ENCODE results near the gene PITX3. TPM values are rescaled to one million over a fixed set of nuclear protein-coding genes. Genes with fewer than 3 reads are reported as not detected.
A peak's percentile ranks its signal among the peaks of the same experiment; 100 is the strongest.
"Not testable (repeated sequence)": the region's sequence is repeated elsewhere in the genome, so short reads cannot be mapped to it uniquely, and the experiment has no call there.

PITX3 gene
- total and polyA plus RNA-seq, 2 donors: 0.08 to 0.32 TPM

GRCh38 chr10:102230264-102230860, 10.9 kb downstream of the PITX3 start:
- Histone ChIP-seq H3K4me3 (ENCODE audit: low read depth, low read length) (peak overlapping the region; percentile 35), H3K4me1 (ENCODE audit: insufficient read depth) (no peaks in the 10 kb centered on the region), H3K27ac (ENCODE audit: low read depth) (no peak overlapping the region), H3K36me3 (ENCODE audit: insufficient read depth) (no peaks in the 10 kb centered on the region)
- WGBS: under 1% methylated on average over 50 of the region's 50 CpGs
- no peak for DNase-seq (ENCODE audit: extremely low spot score)

DNA sequence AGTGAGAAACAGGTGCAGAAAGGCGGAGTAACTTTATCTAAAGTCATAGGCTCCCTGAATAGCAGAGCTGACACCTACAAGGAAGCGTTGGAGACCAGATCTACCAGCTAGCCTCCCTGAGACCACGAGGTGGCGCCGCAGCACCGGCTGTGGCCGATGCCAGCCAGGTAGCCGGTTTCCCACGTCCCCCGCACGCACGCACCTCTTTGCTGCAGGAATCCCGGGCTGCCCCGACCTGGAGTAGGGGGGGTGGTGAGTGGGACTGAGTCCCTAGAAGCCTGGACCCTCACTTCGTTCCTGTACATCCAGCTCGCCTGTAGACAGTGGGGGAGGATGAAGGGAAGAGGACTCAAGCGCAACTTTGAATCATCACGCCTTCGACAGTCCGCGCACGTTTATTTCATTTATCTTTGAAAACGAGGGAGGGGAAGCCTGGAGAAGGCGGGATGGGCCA, 11.5 kb downstream of the PITX3 start:
- H3K27ac ChIP-seq (ENCODE audit: low read depth): no peak overlapping the region
- peak overlapping the region; percentile 35 for H3K4me3 ChIP-seq (ENCODE audit: low read depth, low read length)
- no peaks in the 10 kb centered on the region for H3K4me1 ChIP-seq (ENCODE audit: insufficient read depth)
- no peaks in the 10 kb centered on the region for H3K36me3 ChIP-seq (ENCODE audit: insufficient read depth)
- WGBS: under 1% methylated on average over 24 of the region's 24 CpGs
- peak; percentile 59 for DNase-seq (ENCODE audit: extremely low spot score)

DNA sequence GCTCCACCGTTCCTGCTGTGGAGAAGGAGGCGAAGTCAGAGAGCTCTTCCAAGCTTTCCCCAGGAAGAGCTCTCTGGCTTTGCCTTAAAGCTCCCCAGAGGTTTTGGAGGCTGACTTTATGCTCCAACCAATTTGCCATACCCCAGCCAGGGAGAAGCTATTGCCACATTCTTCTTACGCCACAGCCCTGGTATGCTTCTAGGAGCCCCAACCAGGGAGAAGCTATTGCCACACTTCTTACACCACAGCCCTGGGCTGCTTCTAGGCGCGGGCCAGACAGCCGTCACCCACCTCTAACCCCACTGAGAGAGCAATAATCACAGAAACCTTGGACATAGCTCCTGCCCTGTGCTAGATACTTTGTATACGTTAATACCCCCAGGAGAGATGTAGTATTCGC, 14.3 kb downstream of the PITX3 start:
- Histone ChIP-seq H3K27ac (ENCODE audit: low read depth) (no peak overlapping the region), H3K4me1 (ENCODE audit: insufficient read depth) (no peaks in the 10 kb centered on the region), H3K4me3 (ENCODE audit: low read depth, low read length) (no peak overlapping the region), H3K36me3 (ENCODE audit: insufficient read depth) (no peaks in the 10 kb centered on the region)
- no peak for DNase-seq (ENCODE audit: extremely low spot score)
- 69% methylated on average over 8 of the region's 8 CpGs for WGBS

DNA sequence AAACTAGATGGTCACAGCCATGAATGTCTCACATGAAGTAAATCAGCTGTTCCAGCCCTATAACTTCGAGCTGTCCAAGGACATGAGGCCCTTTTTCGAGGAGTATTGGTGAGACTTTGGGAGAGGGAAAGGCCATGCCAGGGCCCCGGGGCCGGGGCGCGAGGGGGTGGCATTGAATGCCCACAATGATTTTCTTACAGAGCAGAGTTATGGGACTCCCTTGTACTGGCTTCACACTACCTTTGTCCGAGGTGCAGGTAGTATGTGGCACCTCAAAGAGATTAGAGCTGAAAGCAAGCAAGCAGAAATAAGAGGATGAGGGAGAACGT, 14.8 kb downstream of the PITX3 start:
- Histone ChIP-seq H3K27ac (ENCODE audit: low read depth) (no peak overlapping the region), H3K4me3 (ENCODE audit: low read depth, low read length) (no peak overlapping the region), H3K4me1 (ENCODE audit: insufficient read depth) (no peaks in the 10 kb centered on the region), H3K36me3 (ENCODE audit: insufficient read depth) (no peaks in the 10 kb centered on the region)
- no peak for DNase-seq (ENCODE audit: extremely low spot score)
- WGBS: 65% methylated on average over 8 of the region's 8 CpGs

DNA sequence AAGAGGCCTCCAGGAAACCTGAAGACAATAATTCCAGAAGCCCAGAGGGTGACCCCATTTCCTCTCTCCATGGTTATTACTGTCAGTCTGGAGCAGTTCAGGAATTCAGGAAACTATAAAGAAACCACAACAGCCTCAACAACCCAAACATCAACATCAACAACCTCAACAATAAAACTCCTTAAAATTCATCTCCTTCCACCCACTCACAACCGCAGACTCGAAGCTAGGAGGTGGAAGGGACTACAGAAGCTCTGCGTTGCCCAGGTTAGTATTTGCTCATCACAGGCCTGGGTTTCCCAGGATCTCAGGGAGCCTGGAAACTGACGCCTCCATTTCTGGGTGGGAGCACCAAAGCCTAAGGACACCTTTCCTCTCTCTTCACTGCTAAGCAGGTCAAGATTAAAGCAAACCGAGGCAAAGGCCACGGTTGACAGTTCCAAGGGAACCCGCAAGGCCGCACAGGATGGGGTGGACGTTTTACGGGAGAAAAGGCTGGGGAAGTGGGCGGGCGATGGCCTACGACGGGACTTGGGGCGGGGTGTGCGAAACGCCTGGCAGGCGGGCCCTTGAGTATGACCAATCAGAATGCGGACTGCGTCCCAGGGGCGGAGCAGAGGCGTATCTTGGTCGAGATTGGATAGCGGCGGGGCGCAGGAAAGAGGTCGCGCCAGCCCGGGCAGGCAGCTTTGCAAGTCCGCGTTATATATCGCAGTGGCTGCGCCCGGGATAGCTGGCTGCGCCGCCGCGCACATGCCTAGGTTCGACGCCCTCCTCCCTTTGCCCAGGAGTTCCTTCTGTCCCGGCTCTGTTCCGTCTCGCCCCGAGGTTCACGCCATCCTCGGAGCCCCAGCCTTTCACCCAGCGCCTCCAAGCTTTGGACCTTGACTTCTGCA, 15.4 kb downstream of the PITX3 start, which contains the start of gene ELOVL3:
Gene ELOVL3, plus strand, starts transcription at position 654 of the 896 bp plus-strand sequence. CDS start 250 bp downstream, outside the sequence.
- DNase-seq (ENCODE audit: extremely low spot score): peak; percentile 82
- Histone ChIP-seq H3K4me1 (ENCODE audit: insufficient read depth) (no peaks in the 10 kb centered on the region), H3K36me3 (ENCODE audit: insufficient read depth) (no peaks in the 10 kb centered on the region), H3K4me3 (ENCODE audit: low read depth, low read length) (no peak within 1 kb of the TSS), H3K27ac (ENCODE audit: low read depth) (peak within 1 kb of the TSS; percentile 53)
- WGBS: 6% methylated on average over 47 of the region's 47 CpGs

- Histone ChIP-seq H3K36me3 (ENCODE audit: insufficient read depth) (no peaks in the 10 kb centered on the region), H3K4me1 (ENCODE audit: insufficient read depth) (no peaks in the 10 kb centered on the region), H3K4me3 (ENCODE audit: low read depth, low read length) (no peak overlapping the region), H3K27ac (ENCODE audit: low read depth) (no peak overlapping the region)
- WGBS: 83% methylated on average over 5 of the region's 5 CpGs
- no peak for DNase-seq (ENCODE audit: extremely low spot score)
Observed at GRCh38 chr10:102222797-102223196, 18.5 kb downstream of the PITX3 start.

GRCh38 chr10:102220612-102221011, 20.7 kb downstream of the PITX3 start:
- no peak for DNase-seq (ENCODE audit: extremely low spot score)
- no peak overlapping the region for H3K27ac ChIP-seq (ENCODE audit: low read depth)

DNA sequence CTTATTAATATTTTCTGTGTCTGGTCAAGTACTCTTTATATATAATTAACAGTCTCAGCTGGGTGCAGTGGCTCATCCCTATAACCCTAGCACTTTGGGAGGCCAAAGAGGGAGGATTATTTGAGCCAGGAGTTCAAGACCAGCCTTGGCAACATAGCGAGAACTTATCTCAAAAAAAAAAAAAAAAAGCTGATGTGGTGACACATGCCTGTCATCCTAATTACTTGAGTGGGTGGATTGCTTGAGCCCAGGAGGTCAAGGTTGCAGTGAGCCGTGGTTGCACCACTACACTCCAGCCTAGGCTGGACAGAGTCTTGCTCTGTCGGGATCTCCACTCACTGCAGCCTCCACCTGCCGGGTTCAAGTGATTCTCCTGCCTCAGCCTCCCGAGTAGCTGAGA, 21.9 kb downstream of the PITX3 start:
- DNase-seq (ENCODE audit: extremely low spot score): no peak
- no peaks in the 10 kb centered on the region for H3K36me3 ChIP-seq (ENCODE audit: insufficient read depth)
- H3K27ac ChIP-seq (ENCODE audit: low read depth): no peak overlapping the region
- no peaks in the 10 kb centered on the region for H3K4me1 ChIP-seq (ENCODE audit: insufficient read depth)
- H3K4me3 ChIP-seq (ENCODE audit: low read depth, low read length): no peak overlapping the region
- WGBS: 84% methylated on average over 5 of the region's 5 CpGs

More at GRCh38 chr10:102220612-102221011, 20.7 kb downstream of the PITX3 start:
- no peak overlapping the region for H3K4me3 ChIP-seq (ENCODE audit: low read depth, low read length)
- H3K4me1 ChIP-seq (ENCODE audit: insufficient read depth): no peaks in the 10 kb centered on the region
- H3K36me3 ChIP-seq (ENCODE audit: insufficient read depth): no peaks in the 10 kb centered on the region

DNA sequence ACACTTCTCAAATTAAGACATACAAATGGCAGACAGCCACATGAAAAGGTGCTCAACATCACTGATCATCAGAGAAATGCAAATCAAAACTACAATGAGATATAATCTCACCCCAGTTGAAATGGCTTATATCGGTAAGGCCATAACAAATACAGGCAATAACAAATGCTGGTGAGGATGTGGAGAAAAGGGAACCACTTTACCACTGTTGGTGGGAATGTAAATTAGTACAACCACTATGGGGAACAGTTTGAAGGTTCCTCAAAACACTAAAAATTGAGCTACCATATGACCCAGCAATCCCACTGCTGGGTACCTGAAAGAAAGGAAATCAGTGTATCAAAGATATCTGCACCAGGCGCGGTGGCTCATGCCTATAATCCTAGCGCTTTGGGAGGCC, 27.7 kb downstream of the PITX3 start:
- not testable (repeated sequence) for H3K36me3 ChIP-seq (ENCODE audit: insufficient read depth); H3K27ac ChIP-seq (ENCODE audit: low read depth); DNase-seq (ENCODE audit: extremely low spot score); H3K4me1 ChIP-seq (ENCODE audit: insufficient read depth); H3K4me3 ChIP-seq (ENCODE audit: low read depth, low read length)
- WGBS: 65% methylated on average over 4 of the region's 4 CpGs

- 89% methylated on average over 3 of the region's 3 CpGs for WGBS
- H3K36me3 ChIP-seq (ENCODE audit: insufficient read depth): no peaks in the 10 kb centered on the region
- DNase-seq (ENCODE audit: extremely low spot score): no peak
- no peak overlapping the region for H3K4me3 ChIP-seq (ENCODE audit: low read depth, low read length)
- no peak overlapping the region for H3K27ac ChIP-seq (ENCODE audit: low read depth)
- H3K4me1 ChIP-seq (ENCODE audit: insufficient read depth): no peaks in the 10 kb centered on the region
Observed at GRCh38 chr10:102211615-102212299, 29.6 kb downstream of the PITX3 start.

GRCh38 chr10:102208311-102209035, 32.8 kb downstream of the PITX3 start:
- no peak overlapping the region for H3K4me3 ChIP-seq (ENCODE audit: low read depth, low read length)
- H3K36me3 ChIP-seq (ENCODE audit: insufficient read depth): no peaks in the 10 kb centered on the region
- WGBS: 25% methylated on average over 5 of the region's 5 CpGs
- H3K27ac ChIP-seq (ENCODE audit: low read depth): no peak overlapping the region
- no peak for DNase-seq (ENCODE audit: extremely low spot score)
- no peaks in the 10 kb centered on the region for H3K4me1 ChIP-seq (ENCODE audit: insufficient read depth)

DNA sequence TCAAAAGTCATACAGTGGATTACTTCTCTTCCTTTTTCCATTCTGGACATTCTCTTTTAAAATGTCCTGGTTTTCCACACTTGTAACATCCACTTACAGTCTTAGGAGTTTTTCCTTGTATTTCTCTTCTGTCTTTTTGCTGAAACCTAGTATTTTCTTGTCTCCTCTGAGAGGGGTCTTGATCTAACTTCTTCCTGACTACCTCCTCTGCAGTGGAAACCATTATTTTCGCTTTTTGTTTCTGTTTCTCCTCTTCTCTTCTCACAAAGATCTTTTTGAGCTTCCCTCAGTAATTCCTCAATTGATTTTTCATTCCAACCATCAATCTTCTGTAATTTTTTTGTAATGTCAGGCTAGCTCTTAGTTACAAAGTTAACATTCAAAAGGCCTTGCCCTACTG, 38.9 kb downstream of the PITX3 start:
- no peak for DNase-seq (ENCODE audit: extremely low spot score)
- 53% methylated on average over 1 of the region's 1 CpG for WGBS
- no peaks in the 10 kb centered on the region for H3K4me1 ChIP-seq (ENCODE audit: insufficient read depth)
- H3K27ac ChIP-seq (ENCODE audit: low read depth): no peak overlapping the region
- no peak overlapping the region for H3K4me3 ChIP-seq (ENCODE audit: low read depth, low read length)
- H3K36me3 ChIP-seq (ENCODE audit: insufficient read depth): no peaks in the 10 kb centered on the region
